Thyroid gland (tissue), 4 donors: Measurements from ENCODE around the gene RHOG.

Experiments
- CTCF ChIP-seq, 6 experiments: fragments of 200-600 bp in 3 of 6; fragments of 450-650 bp in 3 of 6; sonication (generic) in 3 of 6; IDR thresholded peaks; one replicate each; pipeline ENCODE4 v1.5.1; 2016 to 2019; ENCODE audit warnings: antibody characterized with exemption in 6 of 6, mild to moderate bottlenecking in 2 of 6, inconsistent platforms in 1 of 6, moderate library complexity in 1 of 6
- POLR2A ChIP-seq, 2 donors: fragments of 450-650 bp; IDR thresholded peaks; one replicate each; pipeline ENCODE4 v1.6.1; 2017; ENCODE audit warnings: antibody characterized with exemption in 2 of 2, mild to moderate bottlenecking in 2 of 2, moderate library complexity in 1 of 2

GRCh38 chr11:3859373-3859881, 18.7 kb upstream of the RHOG start:
- TF ChIP-seq CTCF (IDR thresholded peaks at IDR 0.05) (no peak), POLR2A (IDR thresholded peaks at IDR 0.05) (peak in 1 of 2 donors; percentile 21)
